Keratinocyte (primary cell): ENCODE data around the gene STK36. TPM values are rescaled to one million over a fixed set of nuclear protein-coding genes. Genes with fewer than 3 reads are reported as not detected.

Source experiments
- DNase-seq: peaks from one replicate; pipeline ENCODE4 v3.0.0-alpha.2; 2011; ENCODE audit warnings: low read depth, missing footprints, low spot score
- FAIRE-seq: peaks from 2 replicates; lab custom pipeline; 2011; peaks lifted over from hg19 to GRCh38; lab: Jason Lieb, UNC
- H2AFZ ChIP-seq: 2 replicates; pipeline ENCODE4 v1.6.0; 2012; ENCODE audit warnings: low read length, control low read depth, inconsistent platforms; ENCODE audit not compliant: control insufficient read depth
- H3K27ac ChIP-seq: 2 replicates; pipeline ENCODE4 v1.5.1; 2011; ENCODE audit warnings: low read length; ENCODE audit not compliant: control insufficient read depth, insufficient read depth
- H3K27me3 ChIP-seq: 3 replicates; pipeline ENCODE4 v1.6.0; 2011; ENCODE audit warnings: low read length; ENCODE audit not compliant: control insufficient read depth, insufficient read depth; ENCODE audit errors: extremely low read depth
- H3K36me3 ChIP-seq, 2 experiments: 2 replicates in 1 of 2; 3 replicates in 1 of 2; pipeline ENCODE4 v1.5.1; 2011; ENCODE audit warnings: low read length in 2 of 2, mild to moderate bottlenecking in 1 of 2; ENCODE audit not compliant: control insufficient read depth in 2 of 2, insufficient read depth in 2 of 2; ENCODE audit errors: extremely low read depth in 1 of 2
- H3K4me1 ChIP-seq: 3 replicates; pipeline ENCODE4 v1.5.1; 2011; ENCODE audit warnings: low read length; ENCODE audit not compliant: control insufficient read depth, insufficient read depth; ENCODE audit errors: extremely low read depth
- H3K4me2 ChIP-seq: 3 replicates; pipeline ENCODE4 v1.6.0; 2011; ENCODE audit warnings: low read depth, low read length; ENCODE audit not compliant: control insufficient read depth, insufficient read depth; ENCODE audit errors: extremely low read depth
- H3K4me3 ChIP-seq, 3 experiments: fragments of 200-600 bp in 1 of 3; sonication (generic) in 1 of 3; 2 replicates in 2 of 3; 3 replicates in 1 of 3; pipeline ENCODE4 v1.5.1; 2011 to 2016; ENCODE audit warnings: low read length in 3 of 3, mild to moderate bottlenecking in 3 of 3, control low read depth in 2 of 3, inconsistent platforms in 1 of 3, low read depth in 1 of 3, mixed read lengths in 1 of 3, mixed run types in 1 of 3, moderate library complexity in 1 of 3; ENCODE audit not compliant: control insufficient read depth in 2 of 3, insufficient read depth in 2 of 3; ENCODE audit errors: extremely low read depth in 1 of 3
- H3K79me2 ChIP-seq: 2 replicates; pipeline ENCODE4 v1.6.0; 2012; ENCODE audit warnings: low read length; ENCODE audit not compliant: control insufficient read depth, insufficient read depth
- H3K9ac ChIP-seq: 3 replicates; pipeline ENCODE4 v1.6.0; 2011; ENCODE audit warnings: low read length; ENCODE audit not compliant: control insufficient read depth, insufficient read depth; ENCODE audit errors: extremely low read depth
- H3K9me1 ChIP-seq: 3 replicates; pipeline ENCODE4 v1.6.0; 2011; ENCODE audit warnings: low read length; ENCODE audit not compliant: control insufficient read depth, insufficient read depth; ENCODE audit errors: extremely low read depth
- H3K9me3 ChIP-seq: 2 replicates; pipeline ENCODE4 v1.5.1; 2012; ENCODE audit warnings: low read depth, low read length; ENCODE audit not compliant: control insufficient read depth
- H4K20me1 ChIP-seq: 3 replicates; pipeline ENCODE4 v1.6.0; 2011; ENCODE audit warnings: low read length; ENCODE audit not compliant: control insufficient read depth, insufficient read depth; ENCODE audit errors: extremely low read depth
- EZH2 ChIP-seq: IDR thresholded peaks from one replicate; pipeline ENCODE4 v1.6.1; 2012; ENCODE audit warnings: inconsistent platforms, mild to moderate bottlenecking, low read length, moderate library complexity
- dilution Hi-C: fragments of 300-500 bp; cut with MboI; formaldehyde crosslinking; loops from one replicate; pipeline ENCODE4 v1.7.0; 2020; ENCODE audit warnings: low sequenced_read_pairs; ENCODE audit not compliant: extremely low pct_ligation_motif_present
- polyA plus RNA-seq, 5 experiments: library from polyadenylated mRNA; depleted of rRNA in 3 of 5; stranded (reverse) in 3 of 5; stranded (forward) in 1 of 5; unstranded in 1 of 5; fragments of >200 nt; gene quantifications; 1 replicate in 1 of 5; 2 replicates in 3 of 5; 3 replicates in 1 of 5; pipeline versions ENCODE4 v1.2.1 to v1.2.3, GENCODE V29; 2011 to 2012; ENCODE audit warnings: missing spikeins in 2 of 5, low read depth in 1 of 5, low replicate concordance in 1 of 5
- TF ChIP-seq, protein P1 (sequence below), 3 experiments: IDR thresholded peaks in 1 of 3; conservative IDR thresholded peaks in 1 of 3; optimal IDR thresholded peaks in 1 of 3; 2 replicates in 2 of 3; 3 replicates in 1 of 3; pipeline versions ENCODE3 to v1.5.1; 2011; ENCODE audit warnings: low read length in 3 of 3, mild to moderate bottlenecking in 3 of 3, moderate library complexity in 2 of 3, control low read depth in 1 of 3, inconsistent platforms in 1 of 3; ENCODE audit not compliant: insufficient read depth in 2 of 3; ENCODE audit errors: extremely low read depth in 1 of 3

Gene STK36
- polyA plus RNA-seq, 1 donor (not counting 4 experiments of a cell fraction or from before 2014, with no cell fraction given) = 19.0 TPM

DNA sequence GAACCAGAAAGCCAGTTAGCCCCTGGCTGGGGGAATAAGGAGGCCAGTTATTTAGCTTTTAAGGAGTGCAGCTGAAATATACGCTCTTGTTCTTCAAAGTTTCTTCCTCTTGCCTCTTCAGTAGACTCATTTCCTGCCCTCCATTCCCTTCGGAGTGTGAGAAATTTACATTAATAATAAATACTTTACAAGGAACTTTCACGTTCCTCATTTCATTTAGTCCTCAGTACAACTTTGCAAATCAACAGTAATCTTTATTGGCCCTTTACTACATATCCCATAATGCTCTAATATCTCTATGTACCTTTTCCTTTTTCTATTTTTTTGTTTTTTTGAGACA is 48.5 kb upstream of the STK36 start:
- no peak for TF ChIP-seq EZH2
- TF ChIP-seq, protein P1, sequence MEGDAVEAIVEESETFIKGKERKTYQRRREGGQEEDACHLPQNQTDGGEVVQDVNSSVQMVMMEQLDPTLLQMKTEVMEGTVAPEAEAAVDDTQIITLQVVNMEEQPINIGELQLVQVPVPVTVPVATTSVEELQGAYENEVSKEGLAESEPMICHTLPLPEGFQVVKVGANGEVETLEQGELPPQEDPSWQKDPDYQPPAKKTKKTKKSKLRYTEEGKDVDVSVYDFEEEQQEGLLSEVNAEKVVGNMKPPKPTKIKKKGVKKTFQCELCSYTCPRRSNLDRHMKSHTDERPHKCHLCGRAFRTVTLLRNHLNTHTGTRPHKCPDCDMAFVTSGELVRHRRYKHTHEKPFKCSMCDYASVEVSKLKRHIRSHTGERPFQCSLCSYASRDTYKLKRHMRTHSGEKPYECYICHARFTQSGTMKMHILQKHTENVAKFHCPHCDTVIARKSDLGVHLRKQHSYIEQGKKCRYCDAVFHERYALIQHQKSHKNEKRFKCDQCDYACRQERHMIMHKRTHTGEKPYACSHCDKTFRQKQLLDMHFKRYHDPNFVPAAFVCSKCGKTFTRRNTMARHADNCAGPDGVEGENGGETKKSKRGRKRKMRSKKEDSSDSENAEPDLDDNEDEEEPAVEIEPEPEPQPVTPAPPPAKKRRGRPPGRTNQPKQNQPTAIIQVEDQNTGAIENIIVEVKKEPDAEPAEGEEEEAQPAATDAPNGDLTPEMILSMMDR (optimal IDR thresholded peaks at IDR 0.05 in 1 of 3, IDR thresholded peaks at IDR 0.05 in 1 of 3, conservative IDR thresholded peaks at IDR 0.05 in 1 of 3; ENCODE audit: extremely low read depth in 1 of 3, insufficient read depth in 2 of 3, low read length in 3 of 3) = no peak
- Histone ChIP-seq H2AFZ (no peak overlapping the region), H3K9me1 (no peaks in the 10 kb centered on the region), H3K9ac (no peak overlapping the region), H3K4me3 (no peak overlapping the region), H4K20me1 (no peaks in the 10 kb centered on the region), H3K27me3 (no peaks in the 10 kb centered on the region), H3K9me3 (no peaks in the 10 kb centered on the region), H3K36me3 (no peaks in the 10 kb centered on the region), H3K4me2 (no peak overlapping the region), H3K79me2 (no peaks in the 10 kb centered on the region), H3K27ac (no peak overlapping the region), H3K4me1 (peaks cover 6% of the 10 kb centered on the region)
- DNase-seq = no peak
- no peak for FAIRE-seq
- dilution Hi-C loops = no loop called here

DNA sequence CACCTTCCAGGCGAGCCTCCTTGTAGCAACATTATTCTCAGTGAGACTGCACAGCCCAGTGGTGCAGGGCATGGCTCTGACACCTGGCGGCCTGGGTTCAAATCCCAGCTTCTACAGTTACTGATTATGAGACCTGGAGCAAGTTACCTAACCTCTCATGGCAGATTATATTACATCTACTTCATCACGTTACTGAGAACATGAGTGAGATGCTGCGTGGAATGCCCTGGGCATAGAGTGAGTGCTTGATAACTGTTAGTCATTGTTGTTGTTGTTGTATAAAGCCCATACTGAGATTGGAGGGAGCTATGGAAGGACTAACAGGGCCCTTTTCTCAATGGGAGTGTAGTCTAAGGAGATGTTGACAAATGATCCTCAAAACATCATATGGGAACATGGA is 45.5 kb upstream of the STK36 start:
- H3K27ac ChIP-seq = no peak overlapping the region
- no peak overlapping the region for H2AFZ ChIP-seq
- no peak for TF ChIP-seq EZH2
- H3K4me2 ChIP-seq = no peak overlapping the region
- dilution Hi-C loops = no loop called here
- H3K27me3 ChIP-seq = no peaks in the 10 kb centered on the region
- no peak overlapping the region for H3K4me3 ChIP-seq
- H3K9me3 ChIP-seq = no peaks in the 10 kb centered on the region
- H3K9ac ChIP-seq = no peak overlapping the region
- DNase-seq (no peak), FAIRE-seq (no peak)
- H3K4me1 ChIP-seq = peaks cover 8% of the 10 kb centered on the region
- H3K9me1 ChIP-seq = no peaks in the 10 kb centered on the region
- H4K20me1 ChIP-seq = no peaks in the 10 kb centered on the region
- H3K36me3 ChIP-seq = peaks cover 0 to 1% of the 10 kb centered on the region in 2 experiments
- no peaks in the 10 kb centered on the region for H3K79me2 ChIP-seq

DNA sequence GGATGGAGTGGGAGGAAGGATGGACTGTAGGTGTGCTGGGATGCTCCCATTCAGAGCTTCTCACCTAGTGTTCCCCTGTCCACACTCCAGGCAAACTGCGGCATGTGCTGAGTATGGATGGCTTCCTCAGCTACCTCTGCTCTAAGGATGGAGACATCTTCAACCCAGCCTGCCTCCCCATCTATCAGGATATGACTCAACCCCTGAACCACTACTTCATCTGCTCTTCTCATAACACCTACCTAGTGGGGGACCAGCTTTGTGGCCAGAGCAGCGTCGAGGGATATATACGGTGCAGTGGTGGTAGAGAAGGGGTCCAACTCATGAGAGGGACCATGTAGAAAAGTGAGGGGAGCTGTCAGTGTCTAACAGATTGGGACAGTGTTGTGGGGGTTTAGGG is 43.9 kb upstream of the STK36 start:
- Histone ChIP-seq H3K4me1 (peaks cover 18% of the 10 kb centered on the region), H3K79me2 (no peaks in the 10 kb centered on the region), H3K27ac (no peak overlapping the region), H3K9me3 (no peaks in the 10 kb centered on the region), H3K4me3 (no peak overlapping the region), H4K20me1 (no peaks in the 10 kb centered on the region), H3K27me3 (no peaks in the 10 kb centered on the region), H3K36me3 (peaks cover 0 to 3% of the 10 kb centered on the region in 2 experiments), H3K4me2 (no peak overlapping the region), H3K9me1 (no peaks in the 10 kb centered on the region), H2AFZ (no peak overlapping the region), H3K9ac (no peak overlapping the region)
- no peak for TF ChIP-seq EZH2
- TF ChIP-seq, protein P1 (optimal IDR thresholded peaks at IDR 0.05 in 1 of 3, IDR thresholded peaks at IDR 0.05 in 1 of 3, conservative IDR thresholded peaks at IDR 0.05 in 1 of 3; ENCODE audit: extremely low read depth in 1 of 3, insufficient read depth in 2 of 3, low read length in 3 of 3) = no peak
- no peak for DNase-seq
- no peak for FAIRE-seq
- dilution Hi-C loops = no loop called here
